ENCODE measurements around the gene HPCAL4. TPM values are rescaled to one million over a fixed set of nuclear protein-coding genes. Genes with fewer than 3 reads are reported as not detected.

The HPCAL4 gene
- total and polyA plus RNA-seq, 2 experiments from 2014 or later, result 0.08 to 1.2 TPM

GRCh38 chr1:39671793-39672550, 19.3 kb downstream of the HPCAL4 start, which contains the start of gene NT5C1A:
TSS of gene NT5C1A (minus strand) at chr1:39672107. CDS start at chr1:39672038, 69 bp downstream.
- no peaks in the 10 kb centered on the region for H3F3A ChIP-seq (replicated peaks; ENCODE audit: low read depth)
- peaks cover 5% of the 10 kb centered on the region; the same call in 1 of the 2 replicates for H3K4me1 ChIP-seq (ENCODE audit: insufficient read depth)
- Mint-ChIP-seq H3K27ac (no peak within 1 kb of the TSS), H3K4me3 (peak within 1 kb of the TSS; percentile 71), H3K9me3 (no peaks in the 10 kb centered on the region), H3K36me3 (ENCODE audit: low read depth) (no peaks in the 10 kb centered on the region), H3K27me3 (ENCODE audit: insufficient read depth, low read depth, poor library complexity) (peaks cover 95% of the 10 kb centered on the region), H3K4me1 (peaks cover 9% of the 10 kb centered on the region)
- H4K20me1 ChIP-seq (replicated peaks; ENCODE audit: insufficient read depth), result peaks cover 13% of the 10 kb centered on the region; the same call in 1 of the 2 replicates
- H2AFZ ChIP-seq, result peak within 1 kb of the TSS; percentile 89
- no peaks in the 10 kb centered on the region for H3K79me2 ChIP-seq (replicated peaks; ENCODE audit: insufficient read depth)
- H3K36me3 ChIP-seq (ENCODE audit: insufficient read depth), result no peaks in the 10 kb centered on the region
- peak within 1 kb of the TSS; percentile 67 for H3K4me3 ChIP-seq
- no peak within 1 kb of the TSS for H3K27ac ChIP-seq (ENCODE audit: low read depth)
- DNase-seq (ENCODE audit: low spot score) (peak; percentile 60), ATAC-seq (peak; percentile 76)
- H3K9me2 ChIP-seq (ENCODE audit: insufficient read depth), result no peaks in the 10 kb centered on the region
- H3K27me3 ChIP-seq (ENCODE audit: insufficient read depth), result peaks cover 98% of the 10 kb centered on the region
- peak within 1 kb of the TSS; percentile 97 for H3K4me2 ChIP-seq
- TF ChIP-seq STAT1 (IDR thresholded peaks at IDR 0.05; ENCODE audit: unreplicated experiment) (no peak), NANOG (IDR thresholded peaks at IDR 0.05; ENCODE audit: borderline replicate concordance) (no peak), EZH2phosphoT487 (IDR thresholded peaks at IDR 0.05; ENCODE audit: unreplicated experiment) (peak; percentile 33), EZH2 (IDR thresholded peaks at IDR 0.05; ENCODE audit: low read depth, unreplicated experiment) (peak; percentile 83), POLR2AphosphoS5 (IDR thresholded peaks at IDR 0.05; ENCODE audit: low read depth) (no peak), CTCF (conservative IDR thresholded peaks at IDR 0.05; ENCODE audit: low read depth in 2 of 2) (no peak)
- TF ChIP-seq, protein P1, sequence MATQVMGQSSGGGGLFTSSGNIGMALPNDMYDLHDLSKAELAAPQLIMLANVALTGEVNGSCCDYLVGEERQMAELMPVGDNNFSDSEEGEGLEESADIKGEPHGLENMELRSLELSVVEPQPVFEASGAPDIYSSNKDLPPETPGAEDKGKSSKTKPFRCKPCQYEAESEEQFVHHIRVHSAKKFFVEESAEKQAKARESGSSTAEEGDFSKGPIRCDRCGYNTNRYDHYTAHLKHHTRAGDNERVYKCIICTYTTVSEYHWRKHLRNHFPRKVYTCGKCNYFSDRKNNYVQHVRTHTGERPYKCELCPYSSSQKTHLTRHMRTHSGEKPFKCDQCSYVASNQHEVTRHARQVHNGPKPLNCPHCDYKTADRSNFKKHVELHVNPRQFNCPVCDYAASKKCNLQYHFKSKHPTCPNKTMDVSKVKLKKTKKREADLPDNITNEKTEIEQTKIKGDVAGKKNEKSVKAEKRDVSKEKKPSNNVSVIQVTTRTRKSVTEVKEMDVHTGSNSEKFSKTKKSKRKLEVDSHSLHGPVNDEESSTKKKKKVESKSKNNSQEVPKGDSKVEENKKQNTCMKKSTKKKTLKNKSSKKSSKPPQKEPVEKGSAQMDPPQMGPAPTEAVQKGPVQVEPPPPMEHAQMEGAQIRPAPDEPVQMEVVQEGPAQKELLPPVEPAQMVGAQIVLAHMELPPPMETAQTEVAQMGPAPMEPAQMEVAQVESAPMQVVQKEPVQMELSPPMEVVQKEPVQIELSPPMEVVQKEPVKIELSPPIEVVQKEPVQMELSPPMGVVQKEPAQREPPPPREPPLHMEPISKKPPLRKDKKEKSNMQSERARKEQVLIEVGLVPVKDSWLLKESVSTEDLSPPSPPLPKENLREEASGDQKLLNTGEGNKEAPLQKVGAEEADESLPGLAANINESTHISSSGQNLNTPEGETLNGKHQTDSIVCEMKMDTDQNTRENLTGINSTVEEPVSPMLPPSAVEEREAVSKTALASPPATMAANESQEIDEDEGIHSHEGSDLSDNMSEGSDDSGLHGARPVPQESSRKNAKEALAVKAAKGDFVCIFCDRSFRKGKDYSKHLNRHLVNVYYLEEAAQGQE (IDR thresholded peaks at IDR 0.05; ENCODE audit: unreplicated experiment), result no peak

- peaks cover 95% of the 10 kb centered on the region for H3K27me3 Mint-ChIP-seq (ENCODE audit: insufficient read depth, low read depth, poor library complexity)
- Histone ChIP-seq H3K4me2 (peak overlapping the region; percentile 97), H3K9me2 (ENCODE audit: insufficient read depth) (no peaks in the 10 kb centered on the region), H3K4me1 (ENCODE audit: insufficient read depth) (peaks cover 5% of the 10 kb centered on the region; the same call in 1 of the 2 replicates), H2AFZ (peak overlapping the region; percentile 89), H3K27ac (ENCODE audit: low read depth) (no peak overlapping the region), H3K79me2 (replicated peaks; ENCODE audit: insufficient read depth) (no peaks in the 10 kb centered on the region), H3K4me3 (peak overlapping the region; percentile 67), H3F3A (replicated peaks; ENCODE audit: low read depth) (no peaks in the 10 kb centered on the region), H3K36me3 (ENCODE audit: insufficient read depth) (no peaks in the 10 kb centered on the region), H4K20me1 (replicated peaks; ENCODE audit: insufficient read depth) (peaks cover 13% of the 10 kb centered on the region; the same call in 1 of the 2 replicates), H3K27me3 (ENCODE audit: insufficient read depth) (peaks cover 98% of the 10 kb centered on the region)
- peak overlapping the region; percentile 71 for H3K4me3 Mint-ChIP-seq
- H3K27ac Mint-ChIP-seq, result no peak overlapping the region
- DNase-seq (ENCODE audit: low spot score) (peak; percentile 63), ATAC-seq (peak; percentile 56)
- H3K36me3 Mint-ChIP-seq (ENCODE audit: low read depth), result no peaks in the 10 kb centered on the region
- H3K9me3 Mint-ChIP-seq, result no peaks in the 10 kb centered on the region
- peaks cover 9% of the 10 kb centered on the region for H3K4me1 Mint-ChIP-seq
- TF ChIP-seq ZNF331 (CRISPR knock-in tag; IDR thresholded peaks at IDR 0.05; ENCODE audit: low read depth) (no peak), CTCF (conservative IDR thresholded peaks at IDR 0.05; ENCODE audit: low read depth in 2 of 2) (no peak), EZH2phosphoT487 (IDR thresholded peaks at IDR 0.05; ENCODE audit: unreplicated experiment) (no peak), STAT1 (IDR thresholded peaks at IDR 0.05; ENCODE audit: unreplicated experiment) (no peak), NANOG (IDR thresholded peaks at IDR 0.05; ENCODE audit: borderline replicate concordance) (no peak), POLR2AphosphoS5 (IDR thresholded peaks at IDR 0.05; ENCODE audit: low read depth) (no peak), EZH2 (IDR thresholded peaks at IDR 0.05; ENCODE audit: low read depth, unreplicated experiment) (no peak)
- TF ChIP-seq, protein P1 (IDR thresholded peaks at IDR 0.05; ENCODE audit: unreplicated experiment), result no peak
Observed at GRCh38 chr1:39671433-39671792, 19.8 kb downstream of the HPCAL4 start.

Data from GM23338 (cell line).